Osteoblast (primary cell): ENCODE results near the gene POLQ. TPM values are rescaled to one million over a fixed set of nuclear protein-coding genes. Genes with fewer than 3 reads are reported as not detected.

Source experiments
- DNase-seq: peaks from one replicate; pipeline ENCODE4 v3.0.0; 2011; ENCODE audit warnings: low spot score, mixed read lengths; ENCODE audit not compliant: insufficient read length; ENCODE audit errors: missing footprints
- H2AFZ ChIP-seq: 2 replicates; pipeline ENCODE4 v1.6.0; 2011; ENCODE audit warnings: mild to moderate bottlenecking, low read length
- H3K27ac ChIP-seq: 2 replicates; pipeline ENCODE4 v1.5.1; 2011; ENCODE audit warnings: mild to moderate bottlenecking, low read depth, low read length, moderate library complexity
- H3K27me3 ChIP-seq: 2 replicates; pipeline ENCODE4 v1.6.0; 2012; ENCODE audit warnings: mild to moderate bottlenecking, control low read depth, inconsistent platforms, low read length, moderate library complexity; ENCODE audit not compliant: insufficient read depth
- H3K36me3 ChIP-seq: 2 replicates; pipeline ENCODE4 v1.5.1; 2011; ENCODE audit warnings: mild to moderate bottlenecking, low read length, control low read depth, moderate library complexity; ENCODE audit not compliant: insufficient read depth
- H3K4me1 ChIP-seq: 2 replicates; pipeline ENCODE4 v1.5.1; 2011; ENCODE audit warnings: mild to moderate bottlenecking, low read length, control low read depth, moderate library complexity; ENCODE audit not compliant: insufficient read depth
- H3K4me2 ChIP-seq: 2 replicates; pipeline ENCODE4 v1.6.0; 2011; ENCODE audit warnings: mild to moderate bottlenecking, low read length; ENCODE audit not compliant: insufficient read depth
- H3K4me3 ChIP-seq: fragments of 200-600 bp; sonication (generic); 3 replicates; pipeline ENCODE4 v1.5.1; 2012; ENCODE audit warnings: mild to moderate bottlenecking, low read length, inconsistent platforms; ENCODE audit not compliant: insufficient read depth
- H3K79me2 ChIP-seq: 2 replicates; pipeline ENCODE4 v1.6.0; 2012; ENCODE audit warnings: mild to moderate bottlenecking, low read length, control low read depth, inconsistent platforms; ENCODE audit not compliant: insufficient read depth
- H3K9me3 ChIP-seq: 2 replicates; pipeline ENCODE4 v1.5.1; 2011; ENCODE audit warnings: low read depth, low read length, control low read depth
- H4K20me1 ChIP-seq: 2 replicates; pipeline ENCODE4 v1.6.0; 2012; ENCODE audit warnings: mild to moderate bottlenecking, low read length, control low read depth; ENCODE audit not compliant: insufficient read depth
- CTCF ChIP-seq: IDR thresholded peaks from 2 replicates; pipeline ENCODE4 v1.5.1; 2011; ENCODE audit warnings: mild to moderate bottlenecking, low read depth, low read length, moderate library complexity; ENCODE audit errors: extremely low read depth
- total RNA-seq: library from RNA; depleted of rRNA; stranded (reverse); fragments of >200 nt; gene quantifications from 2 replicates; pipeline ENCODE4 v1.2.3, GENCODE V29; 2012

The POLQ gene
- total RNA-seq, 1 donor: 1.4 TPM

- DNase-seq: no peak
- H3K36me3 ChIP-seq: no peaks in the 10 kb centered on the region
- no peaks in the 10 kb centered on the region for H3K79me2 ChIP-seq
- no peak overlapping the region for H3K27ac ChIP-seq
- no peaks in the 10 kb centered on the region for H3K4me1 ChIP-seq
- no peak overlapping the region for H3K4me3 ChIP-seq
- H3K27me3 ChIP-seq: no peaks in the 10 kb centered on the region
- H4K20me1 ChIP-seq: no peaks in the 10 kb centered on the region
- H3K4me2 ChIP-seq: no peak overlapping the region
- H2AFZ ChIP-seq: no peak overlapping the region
- H3K9me3 ChIP-seq: no peaks in the 10 kb centered on the region
- TF ChIP-seq CTCF: no peak
Observed at GRCh38 chr3:121436074-121436473, 109.7 kb downstream of the POLQ start.

GRCh38 chr3:121431726-121432517 lies 113.9 kb downstream of the POLQ start:
- H3K27ac ChIP-seq: peak overlapping the region; percentile 20
- H3K4me2 ChIP-seq: peak overlapping the region; percentile 84
- H3K36me3 ChIP-seq: peaks cover 7% of the 10 kb centered on the region
- H3K4me1 ChIP-seq: no peaks in the 10 kb centered on the region
- H4K20me1 ChIP-seq: no peaks in the 10 kb centered on the region
- TF ChIP-seq CTCF: no peak
- no peaks in the 10 kb centered on the region for H3K9me3 ChIP-seq
- H3K27me3 ChIP-seq: no peaks in the 10 kb centered on the region
- peak overlapping the region; percentile 68 for H3K4me3 ChIP-seq
- no peaks in the 10 kb centered on the region for H3K79me2 ChIP-seq
- DNase-seq: peak; percentile 2
- peak overlapping the region; percentile 92 for H2AFZ ChIP-seq

- TF ChIP-seq CTCF: no peak
- Histone ChIP-seq H3K36me3 (peaks cover 7% of the 10 kb centered on the region), H3K4me3 (no peak overlapping the region), H3K4me2 (no peak overlapping the region), H3K27ac (no peak overlapping the region), H3K27me3 (no peaks in the 10 kb centered on the region), H3K4me1 (no peaks in the 10 kb centered on the region), H3K9me3 (no peaks in the 10 kb centered on the region), H3K79me2 (no peaks in the 10 kb centered on the region), H2AFZ (peak overlapping the region; percentile 13), H4K20me1 (no peaks in the 10 kb centered on the region)
- DNase-seq: no peak
Observed at GRCh38 chr3:121430664-121431215, 115.0 kb downstream of the POLQ start.

GRCh38 chr3:121424549-121424948 lies 121.2 kb downstream of the POLQ start:
- Histone ChIP-seq H3K27me3 (no peaks in the 10 kb centered on the region), H3K4me1 (no peaks in the 10 kb centered on the region), H3K4me2 (no peak overlapping the region), H3K36me3 (no peaks in the 10 kb centered on the region), H3K4me3 (no peak overlapping the region), H3K79me2 (no peaks in the 10 kb centered on the region), H3K9me3 (no peaks in the 10 kb centered on the region), H2AFZ (no peak overlapping the region), H4K20me1 (no peaks in the 10 kb centered on the region), H3K27ac (no peak overlapping the region)
- no peak for DNase-seq
- TF ChIP-seq CTCF: no peak
